Fibroblast of the conjunctiva (primary cell): ENCODE measurements around the gene SYT13.

Experiments
- DNase-seq: peaks from one replicate; pipeline ENCODE4 v3.0.0-alpha.2; 2010; ENCODE audit warnings: low read depth

The SYT13 gene

DNA sequence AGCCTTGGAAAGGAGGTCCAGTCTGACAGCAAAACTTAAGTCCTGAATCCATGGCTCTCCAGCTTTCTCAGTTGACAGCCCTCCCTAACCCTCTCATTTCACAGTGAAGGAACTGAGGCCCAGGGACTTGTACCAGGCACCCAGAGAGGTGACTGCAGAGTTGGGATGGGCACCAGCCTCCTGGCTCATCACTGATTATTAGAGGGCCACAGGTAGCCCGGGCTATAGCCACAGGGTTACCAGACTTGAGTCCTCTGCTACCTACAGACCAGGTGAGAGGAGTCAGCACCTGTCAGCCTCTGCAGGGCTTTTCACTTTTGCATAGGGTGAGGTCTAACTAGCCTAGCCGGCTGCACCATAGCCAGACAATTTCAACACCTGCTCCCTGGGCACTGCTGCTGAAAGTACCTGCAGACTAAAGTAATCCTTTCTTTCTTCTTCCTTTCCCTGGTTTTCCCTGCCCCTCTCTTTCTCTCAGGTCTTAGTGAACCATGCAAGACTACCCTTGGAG, 37.6 kb downstream of the SYT13 start:
- no peak for DNase-seq

- no peak for DNase-seq
Measured at GRCh38 chr11:45247433-45247832, 38.7 kb downstream of the SYT13 start.

GRCh38 chr11:45246241-45246640, 39.9 kb downstream of the SYT13 start:
- DNase-seq: no peak

- no peak for DNase-seq
Measured at GRCh38 chr11:45245218-45246045, 40.7 kb downstream of the SYT13 start.

DNA sequence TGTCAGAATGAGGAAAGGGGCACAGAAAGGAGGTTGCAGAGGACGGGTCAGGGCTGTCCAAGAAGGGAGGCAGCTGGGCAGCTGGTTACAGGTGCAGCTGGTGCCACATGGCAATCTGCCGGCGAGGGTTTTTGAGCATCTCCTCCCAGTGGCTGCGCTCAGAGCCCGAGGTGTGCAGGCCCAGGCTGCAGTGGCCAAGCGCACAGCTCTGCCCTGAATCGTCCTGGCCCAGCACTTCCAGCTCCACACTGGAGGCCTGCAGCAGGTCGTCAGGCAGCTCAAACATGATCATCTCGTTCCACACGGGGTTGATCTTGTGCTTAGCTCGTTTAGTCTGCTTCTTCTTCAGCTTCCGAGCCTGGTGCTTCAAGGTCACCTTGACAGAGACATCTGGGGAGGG, 42.2 kb downstream of the SYT13 start:
- DNase-seq: no peak

DNA sequence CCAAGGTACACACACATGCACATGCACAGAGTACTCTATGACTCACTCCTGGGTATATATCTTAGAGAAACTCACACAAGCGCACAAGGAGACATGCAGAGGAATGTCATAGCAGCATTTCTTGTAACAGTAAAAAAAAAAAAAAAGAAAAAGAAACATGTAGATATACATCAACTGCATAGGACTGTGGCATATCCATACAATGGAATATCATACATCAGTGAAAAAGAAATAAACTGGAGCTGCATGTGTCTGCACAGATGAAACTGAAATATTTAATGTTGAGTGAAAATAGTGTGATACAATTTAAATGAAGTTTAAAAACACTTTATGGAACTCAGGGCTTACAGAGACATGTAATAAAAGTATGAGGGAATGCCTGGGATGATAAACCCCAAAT, 46.4 kb downstream of the SYT13 start:
- DNase-seq: no peak

DNA sequence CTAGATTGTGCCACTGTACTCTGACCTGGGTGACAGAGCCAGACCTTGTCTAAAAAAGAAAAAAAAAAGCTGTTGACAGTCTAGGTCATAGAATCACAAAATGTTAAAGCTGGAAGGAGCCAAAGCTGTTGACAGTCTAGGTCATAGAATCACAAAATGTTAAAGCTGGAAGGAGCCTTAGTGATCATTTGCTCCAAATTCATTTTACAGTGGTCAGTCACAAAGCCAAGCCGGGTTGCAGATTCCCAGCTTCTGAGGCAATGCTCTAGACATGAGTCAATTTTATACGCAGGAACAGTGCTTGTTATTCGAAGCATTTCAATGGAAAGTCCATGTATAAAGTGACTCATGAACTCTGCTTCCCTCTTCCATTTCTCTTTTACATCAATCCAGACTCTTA, 47.4 kb downstream of the SYT13 start:
- DNase-seq: peak; percentile 1

GRCh38 chr11:45237711-45238315, 48.3 kb downstream of the SYT13 start:
- DNase-seq: no peak

GRCh38 chr11:45234306-45235006, 51.7 kb downstream of the SYT13 start:
- no peak for DNase-seq

GRCh38 chr11:45233804-45234170, 52.4 kb downstream of the SYT13 start:
- DNase-seq: no peak

GRCh38 chr11:45233121-45233803, 52.9 kb downstream of the SYT13 start:
- DNase-seq: peak; percentile 30

- no peak for DNase-seq
Measured at GRCh38 chr11:45232341-45233080, 53.6 kb downstream of the SYT13 start.

GRCh38 chr11:45229401-45230020, 56.6 kb downstream of the SYT13 start:
- no peak for DNase-seq

DNA sequence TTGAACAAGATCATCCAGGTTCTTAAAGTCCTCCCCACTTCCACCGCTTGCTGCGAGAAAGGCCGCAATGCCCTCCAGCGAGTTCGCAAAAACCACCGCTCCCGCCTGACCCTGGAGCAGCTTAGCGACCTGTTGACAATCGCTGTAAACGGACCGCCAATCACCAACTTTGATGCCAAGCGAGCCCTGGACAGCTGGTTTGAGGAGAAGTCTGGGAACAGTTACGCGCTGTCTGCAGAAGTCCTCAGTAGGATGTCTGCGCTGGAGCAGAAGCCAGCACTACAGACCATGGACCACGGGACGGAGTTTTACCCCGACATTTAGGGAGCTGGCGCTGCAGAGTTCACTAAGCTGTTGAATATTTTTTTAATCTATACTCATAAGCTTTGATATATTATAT, 58.3 kb downstream of the SYT13 start:
- no peak for DNase-seq

DNA sequence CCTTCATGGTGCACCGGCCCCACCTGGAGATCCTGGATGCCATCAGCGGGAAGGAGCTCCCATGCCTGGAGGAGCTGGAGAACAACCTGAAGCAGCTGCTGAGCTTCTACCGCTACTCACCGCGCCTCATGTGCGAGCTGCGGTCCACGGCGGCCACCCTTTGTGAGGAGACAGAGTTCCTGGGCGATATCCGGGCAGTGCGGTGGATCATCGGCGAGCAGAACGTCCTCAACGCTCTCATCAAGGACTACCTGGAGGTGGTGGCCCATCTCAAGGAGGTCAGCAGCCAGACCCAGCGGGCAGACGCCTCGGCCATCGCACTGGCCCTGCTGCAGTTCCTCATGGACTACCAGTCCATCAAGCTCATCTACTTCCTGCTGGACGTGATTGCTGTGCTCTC, 59.2 kb downstream of the SYT13 start:
- DNase-seq: no peak

GRCh38 chr11:45225961-45226871, 59.9 kb downstream of the SYT13 start:
- DNase-seq: no peak

GRCh38 chr11:45225277-45225676, 60.9 kb downstream of the SYT13 start:
- DNase-seq: no peak

DNA sequence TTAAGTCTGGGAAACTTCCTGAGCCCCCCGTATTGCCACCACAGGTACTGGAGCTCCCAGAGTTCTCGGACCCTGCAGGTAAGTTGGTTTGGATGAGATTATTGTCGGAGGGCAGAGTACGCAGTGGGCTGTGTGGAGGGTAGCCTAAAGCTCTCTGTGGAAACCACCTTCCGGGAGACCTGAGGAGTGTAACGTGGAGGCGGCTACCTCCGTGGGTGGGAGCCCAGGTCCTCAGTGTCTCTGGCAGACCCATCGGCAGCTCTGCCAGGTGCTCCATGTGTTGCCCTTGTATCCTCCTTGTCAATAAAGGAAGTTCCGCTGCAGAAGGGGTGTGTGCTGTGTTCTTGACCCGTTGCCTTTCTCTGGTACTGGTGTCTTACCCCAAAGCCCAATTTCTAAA, 61.4 kb downstream of the SYT13 start:
- DNase-seq: no peak

- no peak for DNase-seq
Measured at GRCh38 chr11:45223496-45223895, 62.6 kb downstream of the SYT13 start.

GRCh38 chr11:45219411-45219810, 66.7 kb downstream of the SYT13 start:
- DNase-seq: no peak
